OCI-LY3 (cell line): ENCODE data around the gene GABRR1.
"Not testable (repeated sequence)": the region's sequence is repeated elsewhere in the genome, so short reads cannot be mapped to it uniquely, and the experiment has no call there.

Experiments
- H2AFZ ChIP-seq: fragments of 200-600, 300-600 bp; shearing (Covaris generic); 2 replicates; pipeline ENCODE4 v1.6.0; 2014; ENCODE audit warnings: antibody characterized with exemption, low read depth, low read length
- H3K27ac ChIP-seq: fragments of 200-600, 300-600 bp; sonication (generic); 2 replicates; pipeline ENCODE4 v1.5.1; 2014; ENCODE audit warnings: mild to moderate bottlenecking, low read length, moderate library complexity, mixed read lengths
- H3K27me3 ChIP-seq: fragments of 200-600, 300-600 bp; sonication (generic); 2 replicates; pipeline ENCODE4 v1.6.1; 2014; ENCODE audit warnings: low read depth, low read length, mixed read lengths
- H3K36me3 ChIP-seq: fragments of 200-600, 300-600 bp; sonication (generic); replicated peaks from 2 replicates; pipeline ENCODE3; 2014; ENCODE audit warnings: low read depth, low read length, mixed read lengths
- H3K4me1 ChIP-seq: fragments of 300-600, 200-600 bp; sonication (generic); 2 replicates; pipeline ENCODE4 v1.6.1; 2014; ENCODE audit warnings: low read length, mixed read lengths
- H3K4me2 ChIP-seq: fragments of 200-600, 300-600 bp; sonication (generic); 2 replicates; pipeline ENCODE4 v1.6.1; 2014; ENCODE audit warnings: low read length, mixed read lengths
- H3K4me3 ChIP-seq: fragments of 300-600, 200-600 bp; sonication (generic); 2 replicates; pipeline ENCODE4 v1.5.1; 2014; ENCODE audit warnings: antibody characterized with exemption, mild to moderate bottlenecking, low read length, moderate library complexity
- H3K79me2 ChIP-seq: fragments of 300-600, 200-600 bp; shearing (Covaris generic); 2 replicates; pipeline ENCODE4 v1.6.1; 2014; ENCODE audit warnings: mild to moderate bottlenecking, low read length, mixed read lengths
- H3K9ac ChIP-seq: fragments of 300-600, 200-600 bp; shearing (Covaris generic); 2 replicates; pipeline ENCODE4 v1.6.0; 2014; ENCODE audit warnings: mild to moderate bottlenecking, low read length, moderate library complexity
- H3K9me3 ChIP-seq: fragments of 200-600, 300-600 bp; shearing (Covaris generic); 2 replicates; pipeline ENCODE4 v1.6.1; 2014; ENCODE audit warnings: low read length, mixed read lengths; ENCODE audit not compliant: insufficient read depth
- H4K20me1 ChIP-seq: fragments of 200-600, 300-600 bp; sonication (generic); 2 replicates; pipeline ENCODE4 v1.6.1; 2016; ENCODE audit warnings: low read length, mixed read lengths; ENCODE audit not compliant: insufficient read depth
- EZH2phosphoT487 ChIP-seq: fragments of 200-600 bp; shearing (Covaris generic); IDR thresholded peaks from 2 replicates; pipeline ENCODE4 v1.6.1; 2018; ENCODE audit warnings: antibody characterized with exemption, mixed run types, low read depth
- TF ChIP-seq, protein P1 (sequence below): fragments of 200-600, 300-600 bp; sonication (generic); IDR thresholded peaks from 2 replicates; pipeline ENCODE4 v1.5.1; 2014; ENCODE audit warnings: antibody characterized with exemption, low read length, low read depth

Gene GABRR1

GRCh38 chr6:89133981-89134380 is 83.2 kb downstream of the GABRR1 start:
- Histone ChIP-seq H3K4me2 (no peak overlapping the region), H3K36me3 (no peaks in the 10 kb centered on the region), H3K9ac (no peak overlapping the region), H3K27ac (no peak overlapping the region), H3K4me3 (no peak overlapping the region), H4K20me1 (no peaks in the 10 kb centered on the region), H3K27me3 (no peaks in the 10 kb centered on the region), H3K4me1 (no peaks in the 10 kb centered on the region), H3K9me3 (no peaks in the 10 kb centered on the region), H3K79me2 (no peaks in the 10 kb centered on the region), H2AFZ (no peak overlapping the region)
- TF ChIP-seq EZH2phosphoT487, result no peak
- TF ChIP-seq, protein P1, sequence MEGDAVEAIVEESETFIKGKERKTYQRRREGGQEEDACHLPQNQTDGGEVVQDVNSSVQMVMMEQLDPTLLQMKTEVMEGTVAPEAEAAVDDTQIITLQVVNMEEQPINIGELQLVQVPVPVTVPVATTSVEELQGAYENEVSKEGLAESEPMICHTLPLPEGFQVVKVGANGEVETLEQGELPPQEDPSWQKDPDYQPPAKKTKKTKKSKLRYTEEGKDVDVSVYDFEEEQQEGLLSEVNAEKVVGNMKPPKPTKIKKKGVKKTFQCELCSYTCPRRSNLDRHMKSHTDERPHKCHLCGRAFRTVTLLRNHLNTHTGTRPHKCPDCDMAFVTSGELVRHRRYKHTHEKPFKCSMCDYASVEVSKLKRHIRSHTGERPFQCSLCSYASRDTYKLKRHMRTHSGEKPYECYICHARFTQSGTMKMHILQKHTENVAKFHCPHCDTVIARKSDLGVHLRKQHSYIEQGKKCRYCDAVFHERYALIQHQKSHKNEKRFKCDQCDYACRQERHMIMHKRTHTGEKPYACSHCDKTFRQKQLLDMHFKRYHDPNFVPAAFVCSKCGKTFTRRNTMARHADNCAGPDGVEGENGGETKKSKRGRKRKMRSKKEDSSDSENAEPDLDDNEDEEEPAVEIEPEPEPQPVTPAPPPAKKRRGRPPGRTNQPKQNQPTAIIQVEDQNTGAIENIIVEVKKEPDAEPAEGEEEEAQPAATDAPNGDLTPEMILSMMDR, result no peak

- TF ChIP-seq, protein P1, result no peak
- TF ChIP-seq EZH2phosphoT487, result no peak
- no peaks in the 10 kb centered on the region for H3K36me3 ChIP-seq
- H3K27me3 ChIP-seq, result no peaks in the 10 kb centered on the region
- H3K4me2 ChIP-seq, result no peak overlapping the region
- H3K9me3 ChIP-seq, result no peaks in the 10 kb centered on the region
- no peak overlapping the region for H3K9ac ChIP-seq
- no peaks in the 10 kb centered on the region for H3K79me2 ChIP-seq
- H4K20me1 ChIP-seq, result no peaks in the 10 kb centered on the region
- no peak overlapping the region for H3K4me3 ChIP-seq
- H2AFZ ChIP-seq, result no peak overlapping the region
- H3K4me1 ChIP-seq, result no peaks in the 10 kb centered on the region
- no peak overlapping the region for H3K27ac ChIP-seq
These were observed 85.1 kb downstream of the GABRR1 start for GRCh38 chr6:89132057-89132456.

DNA sequence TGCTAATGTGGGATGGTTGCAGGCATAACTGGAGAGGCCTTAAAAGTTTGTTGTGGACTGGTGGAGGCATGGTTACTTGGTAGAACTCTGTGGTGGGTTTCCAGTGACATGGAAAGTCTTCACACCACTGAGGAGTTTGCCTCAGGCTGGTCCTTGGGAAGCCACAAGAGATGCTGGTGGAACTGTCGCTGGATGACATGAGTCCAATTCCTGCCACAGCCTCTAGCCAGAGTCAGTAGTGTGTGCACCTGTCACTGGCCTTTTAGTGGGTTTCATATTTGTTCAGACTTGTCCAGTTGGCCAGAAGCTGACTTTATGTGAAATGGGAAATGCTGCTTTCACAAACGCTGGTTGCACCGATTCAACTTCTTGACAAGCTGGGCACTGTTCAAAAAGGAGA is 85.6 kb downstream of the GABRR1 start:
- Histone ChIP-seq H2AFZ (no peak overlapping the region), H3K4me1 (no peaks in the 10 kb centered on the region), H3K4me2 (no peak overlapping the region), H3K4me3 (no peak overlapping the region), H3K27ac (no peak overlapping the region), H4K20me1 (no peaks in the 10 kb centered on the region), H3K36me3 (no peaks in the 10 kb centered on the region), H3K79me2 (no peaks in the 10 kb centered on the region), H3K27me3 (no peaks in the 10 kb centered on the region), H3K9me3 (no peaks in the 10 kb centered on the region), H3K9ac (no peak overlapping the region)
- TF ChIP-seq EZH2phosphoT487, result no peak
- TF ChIP-seq, protein P1, result no peak

DNA sequence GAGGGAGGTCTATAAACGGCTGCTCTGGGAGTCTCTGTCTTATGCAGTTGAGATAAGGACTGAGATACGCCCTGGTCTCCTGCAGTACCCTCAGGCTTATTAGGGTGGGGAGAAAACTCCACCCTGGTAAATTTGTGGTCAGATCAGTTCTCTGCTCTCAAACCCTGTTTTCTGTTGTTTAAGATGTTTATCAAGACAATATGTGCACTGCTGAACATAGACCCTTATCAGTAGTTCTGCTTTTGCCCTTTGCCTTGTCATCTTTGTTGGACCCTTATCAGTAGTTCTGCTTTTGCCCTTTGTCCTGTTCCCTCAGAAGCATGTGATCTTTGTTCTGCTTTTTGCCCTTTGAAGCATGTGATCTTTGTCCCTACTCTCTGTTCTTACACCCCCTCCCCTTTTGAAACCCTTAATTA is 88.9 kb downstream of the GABRR1 start:
- H4K20me1 ChIP-seq, H3K4me3 ChIP-seq, H3K4me2 ChIP-seq, H3K9ac ChIP-seq, H3K27me3 ChIP-seq, H3K27ac ChIP-seq, H3K9me3 ChIP-seq, H3K36me3 ChIP-seq, H3K4me1 ChIP-seq, H2AFZ ChIP-seq, H3K79me2 ChIP-seq: not testable (repeated sequence)
